SK-N-MC (cell line): ENCODE data around the gene HDAC6.

Experiments
- DNase-seq: peaks from one replicate; pipeline ENCODE4 v3.0.0-alpha.2; 2011; ENCODE audit warnings: low read depth, low spot score
- H3K27ac ChIP-seq: fragments of 200-600 bp; sonication (generic); 2 replicates; pipeline ENCODE4 v1.5.1; 2016; ENCODE audit warnings: mixed run types
- H3K36me3 ChIP-seq: fragments of 200-600 bp; sonication (generic); 2 replicates; pipeline ENCODE4 v1.6.1; 2017; ENCODE audit warnings: antibody characterized with exemption, low read length, mixed read lengths; ENCODE audit not compliant: insufficient read depth
- H3K4me3 ChIP-seq: fragments of 200-600 bp; sonication (generic); 2 replicates; pipeline ENCODE4 v1.5.1; 2016
- H3K9ac ChIP-seq: fragments of 200-600 bp; sonication (generic); 2 replicates; pipeline ENCODE4 v1.8.0; 2017; ENCODE audit warnings: mixed run types, mixed read lengths; ENCODE audit not compliant: insufficient read length
- H3K9me3 ChIP-seq: fragments of 200-600 bp; sonication (generic); 2 replicates; pipeline ENCODE4 v1.6.1; 2017; ENCODE audit warnings: low read depth, mild to moderate bottlenecking, antibody characterized with exemption, low read length, moderate library complexity, mixed read lengths
- EZH2 ChIP-seq: fragments of 200-600 bp; sonication (generic); IDR thresholded peaks from one replicate; pipeline ENCODE4 v1.6.1; 2017; ENCODE audit warnings: antibody characterized with exemption
- FOXP2 ChIP-seq: optimal IDR thresholded peaks from 2 replicates; pipeline ENCODE3; 2011; ENCODE audit warnings: mild to moderate bottlenecking, moderate library complexity; ENCODE audit not compliant: insufficient read depth; ENCODE audit errors: extremely low read length, control extremely low read depth
- POLR2AphosphoS5 ChIP-seq: IDR thresholded peaks from 2 replicates; pipeline ENCODE4 v1.6.1; 2012; ENCODE audit warnings: mild to moderate bottlenecking, low read depth, low read length, borderline replicate concordance

The HDAC6 gene

DNA sequence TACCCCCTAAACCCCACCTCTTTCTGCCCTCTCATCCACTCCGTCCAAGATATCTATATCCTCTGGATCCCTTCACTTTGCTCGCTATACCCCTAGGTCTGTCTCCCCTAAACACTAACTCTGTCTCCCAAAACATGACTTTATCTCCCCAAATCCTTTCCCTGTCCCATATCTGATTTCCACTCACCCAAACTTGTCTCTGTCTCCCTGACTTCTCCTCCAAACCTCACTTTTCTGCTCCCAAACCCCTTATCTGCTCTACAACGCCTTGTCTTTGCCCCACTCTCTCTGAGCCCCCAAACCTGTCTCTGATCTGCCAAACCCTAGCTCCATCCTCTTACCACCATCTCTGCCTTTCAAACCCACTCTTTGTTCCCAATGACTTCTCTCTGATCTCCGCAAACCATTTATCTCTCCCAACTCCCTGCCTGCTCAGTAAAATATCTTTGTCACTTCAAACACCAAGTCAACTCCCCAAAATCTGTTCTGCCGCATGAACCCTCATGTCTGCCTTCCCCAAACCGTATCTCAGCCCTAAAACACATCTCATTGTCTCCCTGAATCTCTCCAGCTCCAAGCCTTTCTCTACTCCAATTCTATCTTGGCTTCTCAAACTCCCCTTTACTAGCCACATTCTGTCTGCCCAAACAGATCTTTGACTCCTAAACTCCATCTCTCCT is 14.9 kb upstream of the HDAC6 start:
- DNase-seq, result no peak
- TF ChIP-seq FOXP2 (no peak), POLR2AphosphoS5 (no peak), EZH2 (no peak)
- no peak overlapping the region for H3K4me3 ChIP-seq
- H3K27ac ChIP-seq, result no peak overlapping the region
- H3K9me3 ChIP-seq, result no peaks in the 10 kb centered on the region
- no peaks in the 10 kb centered on the region for H3K36me3 ChIP-seq
- no peak overlapping the region for H3K9ac ChIP-seq

DNA sequence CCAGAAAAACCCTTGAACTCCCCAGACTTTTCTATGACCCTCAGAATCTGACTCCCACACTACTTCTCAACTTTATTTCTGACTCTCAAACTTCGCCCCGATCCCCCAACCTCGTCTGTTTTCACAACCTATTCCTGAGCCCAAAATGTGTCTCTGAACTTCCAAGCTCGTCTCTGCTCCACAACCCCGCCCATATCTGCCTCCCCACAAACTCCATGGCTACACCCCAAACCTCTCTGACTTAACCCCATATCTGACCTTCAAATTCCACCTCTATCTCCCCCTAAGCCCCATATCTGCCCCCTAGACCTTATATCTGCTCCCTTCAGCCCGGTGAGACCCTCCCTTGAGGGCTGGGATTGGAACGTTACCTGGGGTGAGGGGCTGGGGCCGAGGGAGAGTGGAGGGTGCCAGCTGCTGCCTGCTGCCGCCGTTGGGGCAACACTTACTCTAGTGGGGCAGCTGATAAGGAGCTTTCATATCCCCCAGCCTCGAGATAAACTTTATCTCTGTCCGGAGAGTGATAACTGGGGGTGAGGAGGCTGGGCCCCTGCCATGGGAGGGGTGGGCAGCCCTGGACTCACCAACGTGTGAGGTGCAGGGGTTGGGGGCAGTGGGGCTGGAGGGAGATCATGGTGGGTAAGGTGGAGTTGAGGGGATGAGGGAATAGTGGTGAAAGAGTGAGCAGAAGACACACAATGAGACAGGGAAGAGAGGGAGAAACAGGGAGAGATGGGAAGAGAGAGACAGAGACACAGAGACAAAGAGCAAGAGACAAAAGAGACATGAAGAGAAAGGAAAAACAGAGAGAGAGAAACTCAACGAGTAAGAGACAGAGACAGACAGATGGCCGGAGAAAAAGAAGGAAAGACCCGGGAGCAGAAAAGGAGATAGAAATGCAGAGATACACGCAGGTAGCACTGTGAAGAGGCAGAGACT is 14.1 kb upstream of the HDAC6 start:
- H3K9me3 ChIP-seq, result no peaks in the 10 kb centered on the region
- no peak overlapping the region for H3K9ac ChIP-seq
- TF ChIP-seq FOXP2 (no peak), POLR2AphosphoS5 (no peak), EZH2 (no peak)
- DNase-seq, result no peak
- H3K27ac ChIP-seq, result no peak overlapping the region
- H3K36me3 ChIP-seq, result no peaks in the 10 kb centered on the region
- H3K4me3 ChIP-seq, result no peak overlapping the region

GRCh38 chrX:48789366-48790220 is 12.3 kb upstream of the HDAC6 start:
- Histone ChIP-seq H3K9me3 (no peaks in the 10 kb centered on the region), H3K4me3 (no peak overlapping the region), H3K36me3 (no peaks in the 10 kb centered on the region), H3K9ac (no peak overlapping the region), H3K27ac (no peak overlapping the region)
- TF ChIP-seq POLR2AphosphoS5 (no peak), EZH2 (no peak), FOXP2 (no peak)
- no peak for DNase-seq

DNA sequence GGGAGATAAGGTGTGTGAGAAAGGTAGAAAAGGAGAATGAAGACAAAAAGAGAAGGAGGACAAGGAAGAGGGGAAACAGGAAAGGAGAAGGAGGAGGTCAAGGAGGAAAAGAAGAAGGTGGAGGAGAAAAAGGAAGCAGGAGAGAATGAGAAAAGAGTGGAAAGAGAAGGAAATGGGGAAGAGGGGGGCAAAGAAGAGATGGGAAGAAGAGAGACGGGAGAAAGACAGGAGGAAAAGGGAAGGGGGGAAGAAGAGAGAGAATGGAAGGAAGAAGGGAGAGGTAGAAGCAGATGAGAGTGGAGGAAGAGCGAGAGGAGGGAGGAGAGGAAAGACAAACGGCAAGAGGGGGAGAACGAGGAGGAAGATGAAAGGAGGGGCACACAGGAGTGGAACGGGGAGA is 11.4 kb upstream of the HDAC6 start:
- Histone ChIP-seq H3K27ac (no peak overlapping the region), H3K9ac (no peak overlapping the region), H3K36me3 (no peaks in the 10 kb centered on the region), H3K9me3 (no peaks in the 10 kb centered on the region), H3K4me3 (no peak overlapping the region)
- DNase-seq, result no peak
- TF ChIP-seq EZH2, result no peak
- no peak for TF ChIP-seq POLR2AphosphoS5
- TF ChIP-seq FOXP2, result no peak

GRCh38 chrX:48791063-48791820 is 10.6 kb upstream of the HDAC6 start:
- no peak for DNase-seq
- Histone ChIP-seq H3K9ac (no peak overlapping the region), H3K4me3 (no peak overlapping the region), H3K36me3 (no peaks in the 10 kb centered on the region), H3K27ac (no peak overlapping the region), H3K9me3 (no peaks in the 10 kb centered on the region)
- TF ChIP-seq FOXP2 (no peak), EZH2 (no peak), POLR2AphosphoS5 (no peak)

DNA sequence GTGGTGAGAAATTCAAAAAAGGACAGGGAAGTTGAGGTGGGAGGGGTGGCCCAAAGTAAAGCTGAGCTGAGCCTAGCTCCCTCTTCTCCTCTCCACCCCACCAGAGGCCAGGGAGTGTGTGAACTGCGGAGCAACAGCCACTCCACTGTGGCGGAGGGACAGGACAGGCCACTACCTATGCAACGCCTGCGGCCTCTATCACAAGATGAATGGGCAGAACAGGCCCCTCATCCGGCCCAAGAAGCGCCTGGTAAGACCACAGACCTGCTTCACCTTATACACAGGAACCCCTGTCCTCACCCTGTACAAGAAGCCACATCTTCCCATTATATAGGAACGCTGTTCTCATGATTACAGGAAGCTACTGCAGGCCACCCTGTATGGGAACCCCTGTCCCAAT is 9.6 kb upstream of the HDAC6 start:
- Histone ChIP-seq H3K27ac (no peak overlapping the region), H3K9me3 (no peaks in the 10 kb centered on the region), H3K36me3 (no peaks in the 10 kb centered on the region), H3K9ac (no peak overlapping the region), H3K4me3 (no peak overlapping the region)
- TF ChIP-seq POLR2AphosphoS5 (no peak), EZH2 (no peak), FOXP2 (no peak)
- no peak for DNase-seq

DNA sequence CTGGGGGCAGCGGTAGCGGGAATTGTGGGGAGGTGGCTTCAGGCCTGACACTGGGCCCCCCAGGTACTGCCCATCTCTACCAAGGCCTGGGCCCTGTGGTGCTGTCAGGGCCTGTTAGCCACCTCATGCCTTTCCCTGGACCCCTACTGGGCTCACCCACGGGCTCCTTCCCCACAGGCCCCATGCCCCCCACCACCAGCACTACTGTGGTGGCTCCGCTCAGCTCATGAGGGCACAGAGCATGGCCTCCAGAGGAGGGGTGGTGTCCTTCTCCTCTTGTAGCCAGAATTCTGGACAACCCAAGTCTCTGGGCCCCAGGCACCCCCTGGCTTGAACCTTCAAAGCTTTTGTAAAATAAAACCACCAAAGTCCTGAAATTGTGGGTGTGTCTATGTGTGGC is 7.9 kb upstream of the HDAC6 start:
- no peak for TF ChIP-seq FOXP2
- no peak for TF ChIP-seq EZH2
- TF ChIP-seq POLR2AphosphoS5, result no peak
- Histone ChIP-seq H3K27ac (no peak overlapping the region), H3K36me3 (no peaks in the 10 kb centered on the region), H3K9ac (no peak overlapping the region), H3K9me3 (no peaks in the 10 kb centered on the region), H3K4me3 (no peak overlapping the region)
- no peak for DNase-seq

DNA sequence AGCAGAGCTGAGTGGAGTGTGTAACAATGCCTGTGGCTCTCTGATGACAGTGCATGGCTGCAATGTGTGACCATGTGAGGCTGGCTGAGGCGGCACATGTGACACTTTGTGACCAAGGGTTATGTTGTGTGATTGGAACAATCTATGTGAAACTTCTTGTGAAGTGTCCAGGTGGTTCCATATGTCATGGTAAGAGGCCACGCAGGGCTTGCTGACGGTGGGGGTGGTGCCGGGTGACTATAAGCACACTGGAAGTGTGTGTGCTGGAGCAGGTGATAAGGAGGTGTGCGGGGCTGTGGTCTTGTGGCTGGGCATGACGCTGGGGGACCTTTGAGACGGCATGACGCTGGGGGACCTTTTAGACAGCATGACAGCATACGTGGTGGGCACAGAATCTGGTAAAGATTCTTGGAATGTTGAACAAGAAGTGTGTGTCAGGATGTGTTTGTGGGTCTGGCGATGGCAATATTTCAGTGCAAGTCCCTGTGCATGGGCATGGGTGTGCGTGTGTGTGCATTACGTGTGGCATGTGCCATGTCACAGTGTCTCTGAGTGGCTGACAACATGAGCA is 7.4 kb upstream of the HDAC6 start:
- Histone ChIP-seq H3K9ac (no peak overlapping the region), H3K9me3 (no peaks in the 10 kb centered on the region), H3K4me3 (no peak overlapping the region), H3K36me3 (no peaks in the 10 kb centered on the region), H3K27ac (no peak overlapping the region)
- TF ChIP-seq POLR2AphosphoS5 (no peak), EZH2 (no peak), FOXP2 (no peak)
- DNase-seq, result no peak
